ENCODE results near the gene PRKCH. TPM values are rescaled to one million over a fixed set of nuclear protein-coding genes. Genes with fewer than 3 reads are reported as not detected.

PRKCH gene
- total RNA-seq, 1 experiment from 2014 or later, result 10.3 TPM

DNA sequence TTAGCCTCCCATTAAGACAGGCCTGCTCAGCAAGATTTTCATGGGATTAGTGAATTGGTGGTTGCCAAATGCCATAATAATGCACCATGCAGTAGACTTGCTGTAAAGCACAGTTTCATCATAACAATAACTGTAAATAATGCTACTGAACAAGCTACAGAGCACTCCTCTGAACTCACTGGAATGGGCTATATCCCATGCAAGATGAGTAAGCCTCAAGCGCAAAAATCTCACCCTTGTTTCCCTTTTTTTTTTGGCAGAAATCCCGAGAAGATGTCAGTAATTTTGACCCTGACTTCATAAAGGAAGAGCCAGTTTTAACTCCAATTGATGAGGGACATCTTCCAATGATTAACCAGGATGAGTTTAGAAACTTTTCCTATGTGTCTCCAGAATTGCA lies 228.0 kb downstream of the PRKCH start (continued):
- TF ChIP-seq TCF7 (CRISPR knock-in tag; IDR thresholded peaks at IDR 0.05; ENCODE audit: low read depth), result no peak

DNA sequence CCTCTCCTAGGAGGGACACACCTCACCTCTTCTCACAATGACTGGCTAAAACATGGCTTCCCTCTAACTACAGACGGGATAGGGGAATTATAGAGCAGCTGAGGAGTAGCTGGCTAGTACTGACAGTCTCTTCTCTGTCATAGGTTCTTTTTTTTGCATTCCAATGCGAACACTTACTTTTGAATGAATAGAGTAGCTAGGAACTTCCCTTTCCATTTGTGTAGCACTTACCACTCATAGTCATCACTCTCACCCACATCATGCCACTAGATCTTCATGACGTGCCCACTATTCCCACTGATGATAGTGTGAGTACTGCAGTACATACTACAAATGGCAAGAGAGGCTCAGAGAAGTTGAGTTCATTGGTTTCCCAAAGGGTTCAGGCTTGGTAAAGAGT lies 230.0 kb downstream of the PRKCH start:
- Mint-ChIP-seq H3K27ac (no peak overlapping the region), H3K27me3 (ENCODE audit: low read depth) (no peaks in the 10 kb centered on the region), H3K4me1 (peaks cover 24% of the 10 kb centered on the region), H3K36me3 (no peaks in the 10 kb centered on the region), H3K9me3 (no peaks in the 10 kb centered on the region), H3K4me3 (no peak overlapping the region)
- ATAC-seq (no peak), DNase-seq (ENCODE audit: low spot score) (no peak)
- ChIA-PET CTCF (interaction anchor here (0.8 to 1.5 kb wide), 4 partner anchors 8 to 287 kb away, joined by 3 to 6 read pairs (median 4); no protein-coding TSS in a partner anchor), POLR2A (interaction anchor here (0.6 kb wide), 1 partner anchor 198 kb away, joined by 3 read pairs; no protein-coding TSS in a partner anchor)
- TF ChIP-seq, protein P1, sequence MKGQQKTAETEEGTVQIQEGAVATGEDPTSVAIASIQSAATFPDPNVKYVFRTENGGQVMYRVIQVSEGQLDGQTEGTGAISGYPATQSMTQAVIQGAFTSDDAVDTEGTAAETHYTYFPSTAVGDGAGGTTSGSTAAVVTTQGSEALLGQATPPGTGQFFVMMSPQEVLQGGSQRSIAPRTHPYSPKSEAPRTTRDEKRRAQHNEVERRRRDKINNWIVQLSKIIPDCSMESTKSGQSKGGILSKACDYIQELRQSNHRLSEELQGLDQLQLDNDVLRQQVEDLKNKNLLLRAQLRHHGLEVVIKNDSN (CRISPR knock-in tag; IDR thresholded peaks at IDR 0.05), result no peak
- TF ChIP-seq ZNF317 (CRISPR knock-in tag; IDR thresholded peaks at IDR 0.05; ENCODE audit: borderline replicate concordance, low read depth) (no peak), TEAD1 (CRISPR knock-in tag; IDR thresholded peaks at IDR 0.05) (no peak), NR1H2 (CRISPR knock-in tag; IDR thresholded peaks at IDR 0.05) (no peak), TCF7 (CRISPR knock-in tag; IDR thresholded peaks at IDR 0.05; ENCODE audit: low read depth) (no peak), ZNF219 (CRISPR knock-in tag; IDR thresholded peaks at IDR 0.05; ENCODE audit: borderline replicate concordance) (no peak), JUN (CRISPR knock-in tag; IDR thresholded peaks at IDR 0.05) (no peak), NFE2L1 (CRISPR knock-in tag; IDR thresholded peaks at IDR 0.05) (no peak), ZNF121 (CRISPR knock-in tag; IDR thresholded peaks at IDR 0.05) (no peak)
- TF ChIP-seq, protein P2, sequence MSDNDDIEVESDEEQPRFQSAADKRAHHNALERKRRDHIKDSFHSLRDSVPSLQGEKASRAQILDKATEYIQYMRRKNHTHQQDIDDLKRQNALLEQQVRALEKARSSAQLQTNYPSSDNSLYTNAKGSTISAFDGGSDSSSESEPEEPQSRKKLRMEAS (CRISPR knock-in tag; IDR thresholded peaks at IDR 0.05), result no peak

DNA sequence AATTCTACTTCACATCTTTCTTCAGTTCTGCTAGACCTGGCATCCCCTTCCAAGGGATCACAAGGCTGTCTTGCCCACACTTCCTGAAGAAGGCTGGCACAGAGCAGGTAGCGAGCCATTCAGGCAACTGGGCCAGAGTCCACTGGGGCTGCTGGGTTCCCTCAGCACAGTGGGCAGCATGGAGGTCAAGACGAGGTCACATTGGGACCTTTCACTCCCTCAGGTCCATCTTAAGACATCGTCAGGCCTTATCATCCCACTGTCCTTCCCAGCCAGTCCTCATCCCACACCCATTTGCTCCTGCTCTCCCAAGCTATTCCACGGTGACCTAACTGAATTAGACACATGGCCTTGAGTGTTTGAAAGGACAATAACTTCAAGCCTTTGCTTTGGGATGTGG lies 230.9 kb downstream of the PRKCH start:
- Mint-ChIP-seq H3K27ac (no peak overlapping the region; the same call in 1 of the 2 replicates), H3K27me3 (ENCODE audit: low read depth) (no peaks in the 10 kb centered on the region; the same call in 1 of the 2 replicates), H3K9me3 (no peaks in the 10 kb centered on the region), H3K36me3 (no peaks in the 10 kb centered on the region), H3K4me3 (no peak overlapping the region), H3K4me1 (peaks cover 24% of the 10 kb centered on the region)
- TF ChIP-seq, protein P2 (CRISPR knock-in tag; IDR thresholded peaks at IDR 0.05), result no peak
- TF ChIP-seq, protein P3, sequence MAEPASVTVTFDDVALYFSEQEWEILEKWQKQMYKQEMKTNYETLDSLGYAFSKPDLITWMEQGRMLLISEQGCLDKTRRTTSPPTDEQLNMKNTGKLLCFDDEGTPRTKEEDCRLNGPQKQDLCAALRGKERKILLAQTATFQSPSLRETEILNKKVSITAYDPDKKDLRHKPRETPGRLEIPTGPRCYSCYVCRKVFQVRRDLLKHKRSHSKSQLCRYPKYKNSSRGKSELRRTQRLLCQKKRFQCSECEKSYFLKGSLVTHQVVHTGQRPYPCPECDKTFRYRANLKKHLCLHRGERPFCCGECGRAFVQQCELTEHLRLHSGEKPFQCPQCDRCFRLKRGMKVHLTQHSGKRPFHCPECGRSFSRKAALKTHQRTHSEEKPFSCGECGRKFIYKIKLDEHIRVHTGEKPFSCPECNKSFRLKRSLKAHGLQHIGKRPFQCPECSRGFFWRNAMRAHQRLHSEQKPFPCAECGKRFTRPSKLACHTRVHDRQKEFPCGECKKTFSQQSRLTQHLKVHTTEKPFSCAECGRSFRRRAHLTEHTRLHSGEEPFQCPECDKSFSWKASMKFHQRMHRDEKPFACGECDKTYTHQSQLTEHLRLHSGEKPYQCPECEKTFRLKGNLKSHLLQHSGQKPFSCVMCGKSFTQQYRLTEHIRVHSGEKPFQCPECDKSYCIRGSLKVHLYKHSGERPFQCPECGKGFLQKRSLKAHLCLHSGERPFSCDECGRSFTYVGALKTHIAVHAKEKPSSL (CRISPR knock-in tag; conservative IDR thresholded peaks at IDR 0.05), result no peak
- TF ChIP-seq KAT7 (CRISPR knock-in tag; IDR thresholded peaks at IDR 0.05; ENCODE audit: borderline replicate concordance), result no peak
- TF ChIP-seq, protein P4, sequence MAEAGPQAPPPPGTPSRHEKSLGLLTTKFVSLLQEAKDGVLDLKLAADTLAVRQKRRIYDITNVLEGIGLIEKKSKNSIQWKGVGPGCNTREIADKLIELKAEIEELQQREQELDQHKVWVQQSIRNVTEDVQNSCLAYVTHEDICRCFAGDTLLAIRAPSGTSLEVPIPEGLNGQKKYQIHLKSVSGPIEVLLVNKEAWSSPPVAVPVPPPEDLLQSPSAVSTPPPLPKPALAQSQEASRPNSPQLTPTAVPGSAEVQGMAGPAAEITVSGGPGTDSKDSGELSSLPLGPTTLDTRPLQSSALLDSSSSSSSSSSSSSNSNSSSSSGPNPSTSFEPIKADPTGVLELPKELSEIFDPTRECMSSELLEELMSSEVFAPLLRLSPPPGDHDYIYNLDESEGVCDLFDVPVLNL (CRISPR knock-in tag; IDR thresholded peaks at IDR 0.05; ENCODE audit: borderline replicate concordance, low read depth), result no peak
- no peak for TF ChIP-seq SP1 (CRISPR knock-in tag; conservative IDR thresholded peaks at IDR 0.05)
- POLR2A ChIA-PET, result no interaction called here
- ATAC-seq (no peak), DNase-seq (ENCODE audit: low spot score) (no peak)
- CTCF ChIA-PET, result interaction anchor here (0.8 to 1.5 kb wide), 3 partner anchors 7 to 286 kb away, joined by 3 read pairs; no protein-coding TSS in a partner anchor

Data from WTC11 (cell line).